ENCODE data around the gene ACBD4.

- no peak for TF ChIP-seq CTCF (conservative IDR thresholded peaks at IDR 0.05; ENCODE audit: low read length)
- TF ChIP-seq EZH2phosphoT487 (IDR thresholded peaks at IDR 0.05; ENCODE audit: borderline replicate concordance, low read depth, low read length) = no peak
Observed at GRCh38 chr17:45117334-45117733, 18.2 kb upstream of the ACBD4 start.

Measured in OCI-LY7 (cell line).